NCI-H128 (cell line): ENCODE results near the gene IQGAP1.

Experiments used
- DNase-seq: peaks from one replicate; lab custom pipeline; 2025; ENCODE audit not compliant: unreplicated experiment; lab: John Stamatoyannopoulos, UW

IQGAP1 gene

DNA sequence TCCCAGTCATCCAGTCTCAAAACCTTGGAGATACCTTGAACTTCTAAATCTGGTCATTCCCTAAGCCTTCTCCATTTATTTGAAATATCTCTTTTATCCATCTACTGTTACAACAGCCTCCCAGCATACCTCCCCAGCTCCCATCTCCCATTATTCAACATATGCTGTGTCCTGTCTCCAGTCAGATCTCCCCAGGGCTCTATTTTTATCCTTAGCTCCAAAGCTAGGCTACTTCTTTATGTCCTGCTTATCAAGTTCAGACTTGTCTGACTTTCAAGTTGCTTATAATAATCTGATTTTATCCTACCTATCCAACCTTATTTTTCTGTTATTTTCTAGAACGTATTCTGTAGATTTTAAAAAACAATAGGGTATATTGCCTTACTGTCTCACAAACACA, 44.2 kb downstream of the IQGAP1 start:
- DNase-seq, result no peak

DNA sequence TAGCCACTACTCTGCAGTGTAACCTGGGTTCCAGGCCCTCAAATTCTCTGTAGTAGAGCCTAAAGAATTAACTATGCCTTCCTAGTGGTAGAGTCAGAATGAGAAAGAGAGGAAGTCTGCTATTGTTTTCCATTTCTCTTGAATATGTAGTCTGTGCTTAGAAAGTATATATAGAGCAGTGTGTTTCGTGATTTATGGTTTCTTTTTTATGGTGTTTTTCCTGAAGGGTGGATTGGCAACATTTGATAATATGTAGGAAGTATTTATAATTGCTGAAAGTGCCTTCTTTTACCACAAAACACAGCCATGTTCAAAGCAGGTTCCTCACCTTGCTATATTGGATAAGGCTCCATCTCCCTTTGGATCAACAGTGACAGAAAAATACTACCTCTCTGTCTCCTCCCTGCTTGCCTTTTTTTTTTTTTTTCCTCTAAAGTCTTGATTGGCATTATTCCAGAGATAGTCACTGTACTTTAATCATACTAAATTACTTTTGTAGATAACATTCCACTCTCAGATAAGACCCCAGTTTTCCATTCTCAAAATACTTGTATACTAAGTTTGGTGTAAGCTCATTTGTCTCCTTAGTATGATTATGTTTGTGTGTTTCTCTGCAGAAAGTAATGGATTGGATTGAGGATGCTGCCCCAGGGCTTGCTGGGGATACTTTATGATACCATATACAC, 47.8 kb downstream of the IQGAP1 start:
- no peak for DNase-seq

DNA sequence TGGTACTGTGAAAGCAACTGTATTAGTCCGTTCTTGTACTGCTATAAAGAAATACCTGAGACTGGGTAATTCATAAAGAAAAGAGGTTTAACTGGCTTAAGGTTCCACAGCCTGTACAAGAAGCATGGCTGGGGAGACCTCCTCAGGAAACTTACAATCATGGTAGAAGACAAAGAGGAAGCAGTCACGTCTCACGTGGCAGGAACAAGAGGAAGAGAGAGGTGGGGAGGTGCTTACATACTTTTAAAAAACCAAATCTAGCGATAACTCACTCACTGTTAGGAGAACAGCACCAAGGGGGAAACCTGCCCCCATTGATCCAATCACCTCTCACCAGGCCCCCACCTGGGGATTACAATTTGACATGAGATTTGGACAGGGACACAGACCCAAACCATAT, 48.9 kb downstream of the IQGAP1 start:
- no peak for DNase-seq

DNA sequence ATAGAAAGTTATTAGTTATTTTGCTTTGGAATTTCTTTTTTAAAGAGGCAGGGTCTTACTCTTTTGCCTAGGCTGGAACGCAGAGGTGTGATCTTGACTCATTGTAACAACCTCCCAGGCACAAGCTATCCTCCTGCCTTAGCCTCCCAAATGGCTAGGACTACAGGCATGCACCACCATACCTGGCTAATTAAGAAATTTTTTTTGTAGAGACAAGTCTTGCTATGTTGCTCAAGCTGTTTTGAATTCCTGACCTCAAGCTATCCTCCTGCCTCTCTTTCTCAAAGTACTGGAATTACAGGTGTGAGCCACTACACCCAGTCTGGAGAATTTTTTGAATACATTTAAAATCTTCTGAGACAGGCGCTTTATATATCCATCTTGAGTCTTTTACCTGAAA, 49.5 kb downstream of the IQGAP1 start:
- no peak for DNase-seq

DNA sequence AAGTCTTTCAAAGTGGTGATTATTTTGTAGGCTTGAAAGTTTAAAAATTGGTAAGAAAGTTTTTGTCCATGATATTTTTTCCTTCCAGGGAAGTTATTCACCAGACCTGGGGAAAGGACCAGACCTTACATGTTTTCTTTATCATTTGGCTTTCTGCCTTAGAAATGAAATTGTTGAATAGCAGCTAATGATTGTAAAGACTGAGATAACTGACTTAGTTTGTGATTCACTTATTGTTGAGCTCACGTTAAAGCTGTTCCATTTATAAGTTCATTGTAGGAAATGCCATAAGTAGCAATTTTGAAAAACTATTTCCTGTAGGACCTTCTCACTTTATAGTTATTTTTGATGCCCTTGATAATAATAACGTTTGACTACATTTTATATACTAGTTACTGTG, 51.9 kb downstream of the IQGAP1 start:
- no peak for DNase-seq

DNA sequence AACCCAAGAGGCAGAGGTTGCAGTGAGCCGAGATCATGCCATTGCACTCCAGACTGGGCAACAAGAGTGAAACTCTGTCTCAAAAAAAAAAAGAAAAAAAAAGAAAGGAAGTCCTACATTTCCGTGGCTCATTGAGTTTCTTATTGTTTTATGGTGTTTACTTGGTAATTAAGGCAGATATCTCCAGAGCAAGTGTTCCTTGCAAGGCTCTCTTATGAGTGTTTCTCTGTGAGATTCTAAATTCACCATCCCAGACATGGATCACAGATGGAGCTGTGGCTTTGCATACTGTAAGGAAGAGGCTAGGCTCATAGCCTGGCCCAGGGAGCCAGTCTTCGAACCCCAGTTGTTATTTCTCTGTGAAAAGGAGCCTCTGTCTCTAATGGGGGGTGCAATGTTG, 53.0 kb downstream of the IQGAP1 start:
- no peak for DNase-seq

DNA sequence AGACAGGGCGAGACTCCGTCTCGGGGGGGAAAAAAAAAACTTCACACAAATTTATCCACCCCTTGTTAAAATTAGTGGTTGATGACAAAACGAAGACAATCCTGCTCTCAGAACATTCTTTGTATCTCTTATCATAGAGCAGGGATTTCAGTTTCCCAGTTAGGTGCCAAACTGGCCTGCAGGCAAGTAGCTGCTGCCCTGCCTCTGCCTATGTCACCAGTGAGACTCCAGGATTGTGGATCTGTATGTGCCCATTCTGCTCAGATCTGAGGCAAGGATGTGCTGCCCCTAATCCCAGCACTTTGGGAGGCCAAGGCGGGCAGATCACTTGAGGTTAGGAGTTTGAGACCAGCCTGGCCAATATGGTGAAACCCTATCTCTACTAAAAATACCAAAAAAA, 54.4 kb downstream of the IQGAP1 start:
- no peak for DNase-seq

DNA sequence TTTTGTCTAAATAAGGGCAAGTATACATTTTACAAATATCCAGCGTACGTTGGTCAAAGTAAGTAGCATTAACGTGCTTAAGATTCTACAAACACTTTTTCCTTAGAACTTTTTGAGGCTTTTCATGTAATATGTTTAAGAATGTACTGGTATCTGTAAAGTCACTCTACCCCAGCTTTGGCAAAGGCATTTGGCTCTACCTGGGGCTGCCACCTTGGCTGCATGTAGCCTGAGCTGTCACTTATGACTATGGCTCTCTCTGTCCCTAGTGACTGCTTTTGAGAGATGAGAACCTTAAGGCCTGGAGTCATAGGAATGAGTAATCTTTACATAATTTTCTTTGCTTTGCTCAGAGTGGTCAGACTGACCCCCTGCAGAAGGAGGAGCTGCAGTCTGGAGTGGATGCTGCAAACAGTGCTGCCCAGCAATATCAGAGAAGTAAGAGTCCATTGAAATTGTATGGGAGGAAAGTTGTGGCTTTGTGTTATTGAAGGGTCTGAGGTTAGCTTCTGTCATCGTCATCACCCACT, 61.2 kb downstream of the IQGAP1 start:
- no peak for DNase-seq

DNA sequence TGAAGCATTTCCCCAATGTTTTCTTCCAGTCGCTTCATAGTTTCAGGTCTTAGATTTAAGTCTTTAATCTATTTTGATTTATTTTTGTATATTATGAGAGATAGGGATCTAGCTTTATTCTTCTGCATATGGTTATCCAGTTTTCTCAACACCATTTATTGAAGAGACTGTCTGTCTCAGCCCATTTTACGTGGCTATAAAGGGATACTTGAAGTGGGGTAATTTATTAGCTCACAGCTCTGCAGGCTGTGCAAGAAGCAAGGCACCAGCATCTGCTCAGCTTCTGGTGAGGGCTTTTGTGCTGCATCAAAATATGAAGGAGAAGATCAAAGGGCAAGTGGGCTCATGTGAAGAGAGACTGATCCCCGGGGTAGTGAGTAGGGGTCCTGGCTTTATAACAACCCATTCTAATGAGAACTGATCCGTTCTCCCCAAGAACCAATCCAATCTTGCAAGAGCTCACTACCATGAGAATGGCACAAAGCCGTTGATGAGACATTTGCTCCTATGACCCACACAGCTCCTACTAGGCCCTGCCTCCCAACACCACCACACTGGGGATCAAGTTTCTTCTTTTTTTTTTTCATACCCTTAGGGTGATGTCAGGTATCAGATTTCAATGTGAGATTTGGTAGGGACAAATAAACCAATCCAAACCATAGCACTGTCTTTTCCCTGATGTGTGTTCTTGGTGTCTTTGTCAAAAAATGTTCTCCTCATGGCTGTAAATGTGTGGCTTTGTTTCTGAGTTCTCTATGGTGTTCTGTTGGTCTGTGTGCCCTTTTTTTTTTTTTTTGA, 63.2 kb downstream of the IQGAP1 start:
- no peak for DNase-seq

DNA sequence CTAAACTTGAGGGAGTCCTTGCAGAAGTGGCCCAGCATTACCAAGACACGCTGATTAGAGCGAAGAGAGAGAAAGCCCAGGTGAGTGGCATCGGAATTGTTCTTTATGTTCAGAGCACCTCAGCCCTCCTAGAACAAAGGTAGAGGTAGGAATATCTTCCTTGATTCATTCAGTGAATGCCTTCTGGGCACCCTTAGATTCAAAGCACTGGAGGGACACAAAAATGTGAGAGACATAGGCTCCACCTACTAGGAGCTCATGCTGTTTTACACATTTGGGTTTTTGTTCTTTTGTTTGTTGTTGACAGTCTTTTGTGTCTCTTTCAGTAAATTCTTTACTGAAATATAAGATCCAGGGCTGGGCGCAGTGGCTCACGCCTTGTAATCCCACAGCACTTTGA, 68.2 kb downstream of the IQGAP1 start:
- DNase-seq, result no peak

DNA sequence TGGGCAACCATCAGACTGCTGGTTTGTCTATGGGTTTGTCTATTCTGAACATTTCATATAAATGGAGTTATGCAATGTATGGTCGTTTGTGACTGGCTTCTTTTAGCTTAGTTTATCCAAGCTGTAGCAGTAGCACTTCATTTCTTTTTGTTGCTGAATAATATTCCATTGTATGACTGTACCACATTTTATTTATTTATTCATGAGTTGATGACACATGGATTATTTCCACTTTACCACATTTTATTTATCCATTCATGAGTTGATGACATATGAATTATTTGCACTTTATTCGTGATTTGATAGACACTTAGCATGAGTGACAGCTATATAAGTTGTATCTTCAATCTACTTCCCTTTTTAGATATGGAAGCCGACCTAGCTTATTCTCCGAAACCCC, 70.0 kb downstream of the IQGAP1 start:
- DNase-seq, result no peak

DNA sequence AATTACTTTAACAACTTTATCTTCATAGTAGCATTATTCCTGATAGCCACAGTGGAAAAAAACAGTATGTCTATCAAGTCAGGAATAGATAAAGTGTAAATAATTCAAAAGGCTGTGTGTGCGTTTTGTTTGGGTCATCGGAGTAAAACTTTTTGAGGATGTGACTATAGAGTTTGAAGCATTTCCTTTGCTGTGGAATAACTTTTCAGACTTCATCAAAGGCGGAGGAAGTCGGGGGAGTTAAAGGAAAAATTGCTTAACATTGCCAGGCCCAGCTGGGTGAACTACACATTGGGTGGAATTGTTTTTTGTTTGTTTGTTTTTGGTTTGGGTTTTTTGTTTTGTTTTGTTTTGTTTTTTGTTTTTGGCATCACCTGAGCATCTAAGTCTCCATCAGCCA, 71.3 kb downstream of the IQGAP1 start:
- DNase-seq, result no peak

DNA sequence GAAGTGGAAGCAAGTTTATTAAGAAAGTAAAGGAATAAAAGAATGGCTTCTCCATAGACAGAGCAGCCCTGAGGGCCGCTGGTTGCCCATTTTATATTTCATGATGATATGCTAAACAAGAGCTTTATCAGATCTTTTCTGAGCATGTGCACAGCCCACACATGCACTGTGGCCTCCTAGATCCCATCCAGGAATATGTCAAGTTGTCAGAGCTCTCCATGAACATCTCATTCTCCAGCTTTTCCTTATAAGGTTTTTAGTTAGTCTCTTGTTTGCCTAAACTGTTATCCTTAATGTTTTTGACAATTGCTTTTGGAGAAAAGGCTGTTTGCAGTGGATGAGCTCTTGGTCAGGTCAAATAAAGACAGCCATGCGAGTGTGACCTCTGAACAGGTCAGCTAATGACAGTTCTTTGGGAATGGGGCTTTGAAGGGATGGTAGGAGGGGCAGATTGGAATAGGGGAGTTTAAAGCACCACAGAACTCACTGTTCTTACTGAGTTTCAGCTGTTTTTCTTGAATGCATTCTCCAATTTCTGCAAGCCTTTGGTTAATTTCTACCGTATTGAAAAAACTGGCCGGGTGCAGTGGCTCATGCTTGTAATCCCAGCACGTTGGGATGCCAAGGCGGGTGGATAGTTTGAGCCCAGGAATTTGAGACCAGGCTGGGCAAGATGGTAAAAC, 72.2 kb downstream of the IQGAP1 start:
- no peak for DNase-seq

DNA sequence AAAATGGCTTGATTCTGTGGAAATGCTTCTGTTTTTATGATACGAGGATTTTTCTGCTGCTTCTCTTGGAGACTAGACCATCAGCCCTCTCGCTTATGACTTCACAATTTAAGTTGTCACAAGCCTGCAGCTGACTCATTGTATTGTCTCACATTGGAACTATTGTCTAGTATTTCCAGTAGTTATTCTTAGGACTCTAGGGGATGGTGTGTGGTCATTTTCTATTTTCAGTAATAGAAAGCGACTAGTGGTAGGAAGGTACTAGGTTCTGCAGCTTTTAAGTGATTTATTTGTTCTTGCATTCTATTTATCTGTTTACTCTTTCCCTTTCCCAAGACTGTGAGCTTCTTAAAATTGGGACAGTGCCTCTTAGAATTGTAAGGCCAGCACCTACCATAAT, 75.3 kb downstream of the IQGAP1 start:
- no peak for DNase-seq

DNA sequence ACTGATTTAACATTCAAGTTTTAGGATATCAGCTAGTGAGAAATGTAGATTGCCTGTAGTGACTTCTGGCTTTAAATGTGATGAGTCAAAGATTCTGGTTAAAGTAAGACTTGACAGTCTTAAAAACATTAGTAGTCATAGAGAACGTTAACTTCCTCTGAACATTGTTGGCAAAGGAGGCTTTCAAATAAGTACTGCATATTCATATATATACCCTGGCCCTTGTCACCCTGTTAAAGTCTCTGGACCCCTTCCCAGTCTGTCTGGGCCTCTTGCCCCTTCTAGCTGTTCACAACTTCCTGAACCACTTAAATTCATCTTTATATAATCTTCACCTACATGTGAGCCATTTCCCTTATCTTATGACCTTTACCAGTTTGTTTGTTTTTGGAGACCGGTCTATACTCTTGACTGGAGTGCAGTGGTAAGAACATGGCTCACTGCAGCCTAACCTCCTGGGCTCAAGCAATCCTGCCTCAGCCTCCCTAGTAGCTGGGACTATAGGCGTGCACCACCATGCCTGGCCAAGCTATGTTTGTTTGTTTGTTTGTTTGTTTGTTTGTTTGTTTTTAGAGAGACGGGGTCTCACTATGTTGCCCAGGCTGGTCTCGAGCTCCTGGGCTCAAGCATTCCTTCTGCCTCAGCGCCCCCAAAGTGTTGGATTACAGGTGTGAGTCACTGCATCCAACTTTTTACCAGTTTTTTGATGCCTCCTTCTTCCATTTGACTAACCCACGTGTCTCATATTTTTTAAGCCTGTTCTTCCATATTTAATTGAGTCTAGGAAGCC, 77.3 kb downstream of the IQGAP1 start:
- no peak for DNase-seq

DNA sequence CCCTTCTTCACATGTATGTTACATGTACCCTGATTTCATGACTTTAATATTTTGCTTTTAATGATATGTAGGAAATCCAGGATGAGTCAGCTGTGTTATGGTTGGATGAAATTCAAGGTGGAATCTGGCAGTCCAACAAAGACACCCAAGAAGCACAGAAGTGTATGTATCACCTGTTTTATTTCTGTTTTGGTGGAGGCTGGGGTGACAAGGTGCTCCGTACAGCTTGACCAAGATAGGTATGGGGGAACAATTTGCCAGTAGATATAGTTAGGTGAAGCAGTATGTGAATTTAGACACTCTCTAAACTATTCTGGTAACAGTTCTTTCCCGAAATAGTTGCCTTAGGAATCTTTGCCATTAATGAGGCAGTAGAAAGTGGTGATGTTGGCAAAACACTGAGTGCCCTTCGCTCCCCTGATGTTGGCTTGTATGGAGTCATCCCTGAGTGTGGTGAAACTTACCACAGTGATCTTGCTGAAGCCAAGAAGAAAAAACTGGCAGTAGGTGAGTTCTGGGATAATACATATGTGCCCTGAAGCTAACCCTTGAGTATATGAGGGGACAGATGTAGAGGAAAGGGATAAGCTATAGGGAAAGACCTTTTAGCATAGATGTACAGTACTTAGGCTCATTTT, 78.0 kb downstream of the IQGAP1 start:
- no peak for DNase-seq

DNA sequence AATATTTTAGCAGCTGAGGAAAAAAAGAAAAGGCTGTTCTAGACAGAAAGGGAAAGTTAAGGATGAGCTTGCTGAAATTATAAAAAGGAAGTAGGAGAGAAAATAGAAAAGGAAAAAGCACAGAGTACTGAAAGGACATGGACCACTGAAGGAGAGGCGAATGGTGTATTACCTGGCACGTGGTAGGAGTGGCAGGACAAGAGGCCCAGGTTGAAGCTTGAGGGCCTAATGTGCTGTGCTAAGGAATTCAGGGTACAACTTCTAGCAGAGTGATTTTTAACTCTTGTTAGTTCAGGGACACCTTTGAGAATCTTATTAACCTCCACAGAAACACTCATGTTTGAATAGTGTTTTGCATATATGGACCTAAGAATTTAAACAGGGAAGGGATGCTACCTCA, 81.7 kb downstream of the IQGAP1 start:
- DNase-seq, result no peak

DNA sequence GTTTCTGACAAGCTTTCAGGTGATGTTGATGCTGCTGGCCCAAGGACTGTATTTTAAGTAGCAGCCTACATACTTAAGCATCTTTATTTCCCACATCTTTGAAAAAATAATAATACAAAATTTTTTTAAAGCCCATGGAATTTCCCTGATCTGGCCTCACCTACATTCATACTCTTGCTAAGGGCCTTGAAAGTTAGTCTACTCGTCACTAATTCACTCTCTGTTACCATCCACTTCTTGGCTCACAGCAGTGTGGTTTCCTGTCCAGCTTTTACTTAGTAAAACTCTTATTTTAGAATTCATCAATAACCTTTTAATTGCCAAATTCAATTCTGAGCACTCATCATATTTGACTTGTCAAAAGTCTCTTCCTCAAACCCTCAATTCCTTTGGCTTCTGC, 82.4 kb downstream of the IQGAP1 start:
- DNase-seq, result no peak

DNA sequence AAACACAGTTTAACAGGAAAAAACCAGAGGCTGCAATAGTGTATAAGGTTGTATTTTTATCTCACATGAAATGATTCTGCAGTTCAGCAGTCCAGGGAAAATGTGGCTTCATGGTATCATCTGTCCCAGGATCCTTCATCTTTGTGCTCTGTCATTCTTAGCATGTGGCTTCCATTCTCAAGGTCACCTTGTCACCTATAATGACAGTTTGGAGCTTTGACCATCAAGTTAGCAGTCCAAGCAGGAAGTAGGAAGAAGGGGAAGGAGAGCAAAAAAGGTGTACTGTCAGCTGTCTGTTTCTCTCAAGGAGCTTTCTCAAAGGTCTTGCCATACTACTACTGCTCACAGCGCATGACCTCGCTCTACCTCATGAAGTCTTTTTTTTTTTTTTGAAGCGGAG, 83.1 kb downstream of the IQGAP1 start:
- no peak for DNase-seq

DNA sequence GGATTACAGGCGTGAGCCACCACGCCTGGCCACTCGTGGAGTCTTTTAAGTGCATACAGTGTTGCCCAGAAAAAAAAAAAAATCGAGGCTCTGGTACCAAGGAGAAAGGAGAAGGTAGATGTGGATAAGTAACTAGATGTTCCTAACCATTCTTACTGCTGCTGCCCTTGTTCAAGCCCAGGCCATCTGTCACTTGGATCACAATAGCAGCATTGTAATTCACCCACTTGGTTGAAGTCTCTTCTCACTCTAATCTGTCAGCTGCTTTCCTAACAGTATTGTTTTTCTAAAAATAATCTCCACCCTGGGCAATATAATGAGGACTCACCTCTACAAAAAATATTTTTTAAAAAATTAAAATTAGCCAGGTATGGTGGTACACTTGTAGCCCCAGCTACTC, 83.7 kb downstream of the IQGAP1 start:
- no peak for DNase-seq
